Activated naive CD4-positive, alpha-beta T cell treated with anti-CD3 and anti-CD28 coated beads, Interleukin-2, amount 10 ng/mL, durations not matched to agents 5 hours and 36 hours (primary cell): ENCODE data around the gene RBCK1. TPM values are rescaled to one million over a fixed set of nuclear protein-coding genes. Genes with fewer than 3 reads are reported as not detected.

Experiments
- total RNA-seq, 2 experiments: library from RNA; stranded (reverse); gene quantifications; one replicate each; pipeline ENCODE4 v1.2.3, GENCODE V29; 2021

Gene RBCK1
- 100 to 1,000 TPM; 135 to 139 TPM for total RNA-seq

DNA sequence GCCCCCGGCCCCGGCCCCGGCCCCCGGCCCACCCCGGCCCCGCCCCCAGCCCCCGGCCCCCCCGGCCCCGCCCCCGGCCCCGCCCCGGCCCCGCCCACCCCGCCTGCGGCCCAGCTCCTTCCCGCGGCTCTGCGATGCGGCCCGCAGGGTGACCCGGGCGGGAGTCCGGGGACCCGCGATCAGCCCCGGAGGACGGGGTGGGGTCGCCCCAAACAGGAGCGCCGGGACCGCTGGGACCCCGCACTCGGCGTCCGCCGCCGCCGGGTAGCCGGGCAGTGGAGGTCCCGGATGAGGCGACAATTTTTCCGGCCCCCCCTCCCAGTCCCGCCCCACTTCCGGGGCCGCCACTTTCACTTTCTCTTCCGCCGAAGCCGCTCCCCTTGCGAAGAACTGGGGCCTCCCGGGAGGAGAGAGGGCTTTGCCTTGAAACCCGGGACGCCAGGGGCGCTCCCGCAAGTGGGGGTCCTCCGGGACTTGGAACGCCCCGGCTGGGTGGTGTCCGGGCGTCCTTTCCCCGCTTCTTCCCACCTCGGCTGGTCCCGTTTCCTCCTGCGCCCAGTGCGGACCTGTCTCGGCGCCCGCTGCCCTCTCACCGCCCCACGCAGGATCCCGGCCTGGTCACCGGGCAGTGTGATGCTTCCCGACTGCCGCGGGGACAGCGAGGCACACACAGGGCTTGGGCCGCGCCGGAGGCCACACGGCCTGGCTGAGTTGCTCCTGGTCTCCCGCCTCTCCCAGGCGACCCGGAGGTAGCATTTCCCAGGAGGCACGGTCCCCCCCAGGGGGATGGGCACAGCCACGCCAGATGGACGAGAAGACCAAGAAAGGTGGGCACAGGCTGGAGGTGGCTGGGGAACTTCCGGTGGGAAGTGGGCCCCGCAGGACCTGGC lies at the start of gene RBCK1:
Gene RBCK1, plus strand, starts transcription at position 347 of the 890 bp plus-strand sequence. Its CDS starts 459 bp downstream, at position 806.

DNA sequence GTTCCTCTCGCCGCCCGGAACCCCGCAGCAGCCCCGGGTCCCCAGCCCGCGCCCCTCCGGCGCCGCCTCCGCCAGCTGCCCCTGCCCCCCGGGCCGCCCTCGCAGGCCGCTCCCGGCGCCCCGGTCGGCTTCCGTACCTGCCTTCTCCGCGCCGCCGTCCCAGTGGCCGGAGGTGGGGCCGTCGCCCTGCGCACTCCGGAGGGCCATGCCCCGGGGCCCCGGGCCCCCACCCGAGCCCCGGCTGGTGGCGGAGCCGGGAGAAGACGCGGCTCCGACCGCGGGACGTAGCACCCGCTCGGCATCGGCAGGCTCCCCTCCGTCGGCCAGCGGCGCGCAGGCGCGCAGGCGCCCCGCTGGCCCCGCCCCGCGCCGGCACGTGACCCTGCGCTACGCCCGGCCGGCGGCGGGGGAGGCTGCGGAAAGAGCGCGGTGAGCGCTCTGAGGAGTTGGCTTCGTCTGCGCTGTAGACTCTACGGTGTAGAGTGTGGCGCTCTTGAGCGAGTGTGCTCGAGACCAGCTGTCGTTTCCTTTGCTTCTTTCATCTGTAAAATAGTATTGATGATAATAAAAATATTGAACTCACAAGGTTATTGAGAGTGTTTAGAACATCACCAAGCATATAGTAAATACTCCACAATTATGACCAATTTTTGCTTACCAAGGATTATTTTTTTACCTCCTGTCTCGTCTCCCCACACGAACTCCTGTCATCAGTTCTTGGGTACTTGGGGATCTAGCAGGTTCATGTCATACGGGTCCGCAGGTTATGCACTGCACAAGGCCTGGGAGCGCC lies 54.3 kb downstream of the RBCK1 start, which contains the start of gene TBC1D20:
Gene TBC1D20, minus strand, starts transcription at position 335 of the 793 bp plus-strand sequence. Its CDS starts 128 bp downstream, at position 207.

Other genes with a start within 250 kb of the RBCK1 start
- gene DEFB128, start 218.6 kb upstream of the RBCK1 start, total RNA-seq = not detected
- not detected for gene DEFB129, start 181.0 kb upstream of the RBCK1 start, total RNA-seq
- gene DEFB132, start 150.6 kb upstream of the RBCK1 start, total RNA-seq = not detected
- gene C20orf96, start 117.5 kb upstream of the RBCK1 start, total RNA-seq = 1 to 10 TPM; 5.9 to 6.0 TPM
- gene ZCCHC3, start 110.7 kb upstream of the RBCK1 start, total RNA-seq = 10 to 100 TPM; 24.7 to 25.8 TPM
- gene SOX12, start 82.7 kb upstream of the RBCK1 start, total RNA-seq = 1 to 10 TPM; 6.6 to 6.7 TPM
- gene NRSN2, start 61.2 kb upstream of the RBCK1 start, total RNA-seq = 1 to 10 TPM in 1 of 2 experiments, under 1 TPM in 1; 0.93 to 1.0 TPM
- gene TRIB3, start 27.5 kb upstream of the RBCK1 start, total RNA-seq = 10 to 100 TPM; 30.9 to 31.9 TPM
- gene TBC1D20, start 54.2 kb downstream of the RBCK1 start, total RNA-seq = 10 to 100 TPM; 34.9 to 35.9 TPM
- gene CSNK2A1, start 135.5 kb downstream of the RBCK1 start, total RNA-seq = 100 to 1,000 TPM; 105 to 108 TPM
- not detected for gene TCF15, start 202.0 kb downstream of the RBCK1 start, total RNA-seq
- gene SRXN1, start 244.9 kb downstream of the RBCK1 start, total RNA-seq = 1 to 10 TPM; 6.2 to 6.5 TPM